GM06990 (cell line): ENCODE results near the gene SLC39A8.

Experiments
- DNase-seq: peaks from one replicate; pipeline ENCODE4 v3.0.0-alpha.2; 2011; ENCODE audit not compliant: insufficient read length; ENCODE audit errors: extremely low read depth
- H3K27me3 ChIP-seq: replicated peaks from 2 replicates; pipeline ENCODE4 v1.6.0; 2011; ENCODE audit warnings: low read length; ENCODE audit not compliant: control insufficient read depth, insufficient read depth
- H3K36me3 ChIP-seq: 2 replicates; pipeline ENCODE4 v1.5.1; 2011; ENCODE audit warnings: low read length; ENCODE audit not compliant: control insufficient read depth, insufficient read depth
- H3K4me3 ChIP-seq: replicated peaks from 2 replicates; pipeline ENCODE4 v1.5.1; 2011; ENCODE audit warnings: low read depth, mild to moderate bottlenecking, control low read depth, low read length
- CTCF ChIP-seq: IDR thresholded peaks from 2 replicates; pipeline ENCODE4 v1.5.1; 2011; ENCODE audit warnings: low read length, control low read depth, mild to moderate bottlenecking, inconsistent platforms; ENCODE audit not compliant: insufficient read depth, poor library complexity, severe bottlenecking

Gene SLC39A8

GRCh38 chr4:102308032-102308799 is 37.1 kb downstream of the SLC39A8 start:
- no peak for DNase-seq

GRCh38 chr4:102305666-102306065 is 39.6 kb downstream of the SLC39A8 start:
- DNase-seq, result no peak
- Histone ChIP-seq H3K36me3 (no peaks in the 10 kb centered on the region), H3K27me3 (no peaks in the 10 kb centered on the region), H3K4me3 (no peak overlapping the region)
- TF ChIP-seq CTCF, result no peak

More at GRCh38 chr4:102308032-102308799, 37.1 kb downstream of the SLC39A8 start:
- Histone ChIP-seq H3K36me3 (no peaks in the 10 kb centered on the region), H3K4me3 (no peak overlapping the region), H3K27me3 (no peaks in the 10 kb centered on the region)
- TF ChIP-seq CTCF, result no peak

GRCh38 chr4:102302762-102303161 is 42.5 kb downstream of the SLC39A8 start:
- H3K36me3 ChIP-seq, result no peaks in the 10 kb centered on the region
- H3K27me3 ChIP-seq, result no peaks in the 10 kb centered on the region
- no peak for DNase-seq
- TF ChIP-seq CTCF, result no peak
- H3K4me3 ChIP-seq, result no peak overlapping the region

GRCh38 chr4:102301167-102301566 is 44.1 kb downstream of the SLC39A8 start:
- Histone ChIP-seq H3K27me3 (no peaks in the 10 kb centered on the region), H3K36me3 (no peaks in the 10 kb centered on the region), H3K4me3 (no peak overlapping the region)
- no peak for TF ChIP-seq CTCF
- no peak for DNase-seq

- peak; percentile 89 for TF ChIP-seq CTCF
- Histone ChIP-seq H3K36me3 (no peaks in the 10 kb centered on the region), H3K4me3 (no peak overlapping the region), H3K27me3 (no peaks in the 10 kb centered on the region)
- DNase-seq, result peak; percentile 18
These were observed 45.8 kb downstream of the SLC39A8 start for GRCh38 chr4:102299354-102300107.
